Hematopoietic multipotent progenitor cell treated with erythropoietin and hydrocortisone succinate and interleukin-3 and kit ligand, for 17 days (in vitro differentiated cells): ENCODE results near the gene NTPCR.
"Not testable (repeated sequence)": the region's sequence is repeated elsewhere in the genome, so short reads cannot be mapped to it uniquely, and the experiment has no call there.

Experiments used
- DNase-seq: peaks from one replicate; pipeline ENCODE4 v3.0.0-alpha.2; 2015; ENCODE audit warnings: low spot score

Gene NTPCR

DNA sequence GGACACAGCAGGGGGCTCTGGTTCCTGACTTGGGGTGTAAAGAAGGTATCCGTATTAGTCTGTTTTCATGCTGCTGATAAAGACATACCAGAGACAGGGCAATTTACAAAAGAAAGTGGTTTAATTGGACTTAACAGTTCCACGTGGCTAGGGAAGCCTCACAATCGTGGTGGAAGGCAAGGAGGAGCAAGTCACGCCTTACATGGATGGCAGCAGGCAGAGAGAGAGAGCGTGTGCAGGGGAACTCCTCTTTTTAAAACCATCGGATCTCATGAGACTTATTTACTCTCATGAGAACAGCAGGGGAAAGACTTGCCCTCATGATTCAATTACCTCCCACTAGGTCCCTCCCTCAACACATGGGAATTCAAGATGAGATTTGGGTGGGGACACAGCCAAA is 23.2 kb upstream of the NTPCR start:
- not testable (repeated sequence) for DNase-seq

DNA sequence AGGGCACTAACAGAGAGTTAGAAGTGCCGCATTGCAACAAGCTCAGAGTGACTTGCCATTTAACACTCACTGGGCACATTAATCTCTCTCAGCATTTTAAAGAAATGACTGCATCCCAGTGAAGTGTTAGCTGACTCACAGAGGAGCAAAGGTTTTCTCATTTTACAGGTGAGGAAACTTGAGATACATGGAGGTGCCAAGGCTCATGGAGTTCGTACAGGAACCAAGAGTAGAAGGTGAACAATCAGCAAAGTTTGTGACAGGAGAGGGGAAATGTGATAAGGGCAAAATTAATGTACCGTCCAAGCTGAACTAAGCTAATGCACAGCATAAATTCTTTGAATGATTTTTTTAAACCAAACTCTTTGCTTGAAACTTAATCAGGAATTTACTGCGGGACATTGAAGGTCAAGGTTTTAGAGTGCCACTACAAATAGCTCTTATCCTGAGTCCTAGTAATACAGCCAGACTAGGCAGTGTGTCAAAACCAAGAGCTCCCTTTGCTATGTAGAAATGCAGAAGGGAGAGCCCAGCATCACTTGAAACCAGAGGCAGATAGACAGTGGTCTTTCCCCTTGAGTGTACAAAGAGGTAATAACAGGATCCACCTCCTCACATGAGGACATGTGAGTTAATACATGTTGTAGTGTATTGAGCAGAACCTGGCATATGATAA is 22.4 kb upstream of the NTPCR start:
- no peak for DNase-seq

DNA sequence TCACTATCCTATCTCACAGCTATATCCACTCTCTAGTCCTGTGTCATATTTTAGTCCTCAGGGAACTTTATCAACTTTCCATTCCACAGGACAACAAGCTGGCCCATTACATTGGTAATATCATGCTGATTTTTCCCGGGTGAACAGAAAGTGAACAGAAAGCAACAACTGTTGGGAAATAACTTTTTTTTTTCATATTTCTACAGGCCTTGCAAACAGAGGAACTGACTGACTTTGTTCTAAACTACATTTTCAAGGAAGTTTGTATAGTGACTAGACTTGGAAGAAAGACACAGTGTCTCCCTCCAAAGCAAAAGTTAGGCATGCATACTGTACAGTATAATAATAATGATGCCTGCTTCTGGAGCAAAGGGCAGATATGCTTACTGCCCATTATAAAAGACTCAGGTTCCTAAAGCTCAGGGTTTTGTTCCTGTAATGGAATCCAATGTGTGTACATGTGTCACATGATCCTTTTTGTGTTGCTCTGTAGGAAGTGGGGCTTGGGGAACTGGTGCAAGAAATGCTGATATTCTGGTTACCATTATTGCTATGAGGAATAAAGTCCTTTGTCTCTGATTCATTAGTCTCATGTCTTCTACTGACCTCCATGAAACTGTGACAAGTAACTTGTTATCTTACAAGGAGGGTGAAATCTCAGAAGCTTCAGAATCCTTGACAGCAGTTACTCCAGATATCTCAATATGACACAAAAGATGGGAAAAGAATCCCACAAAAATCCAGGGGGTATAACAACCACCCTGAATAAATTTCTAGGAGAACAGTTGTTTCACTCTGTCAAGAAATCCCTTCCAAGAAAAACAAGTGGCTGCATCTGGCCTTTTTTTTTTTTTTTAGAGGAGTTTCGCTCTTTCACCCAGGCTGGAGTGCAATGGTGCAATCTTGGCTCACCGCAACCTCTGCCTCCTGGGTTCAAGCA is 17.7 kb upstream of the NTPCR start:
- no peak for DNase-seq

DNA sequence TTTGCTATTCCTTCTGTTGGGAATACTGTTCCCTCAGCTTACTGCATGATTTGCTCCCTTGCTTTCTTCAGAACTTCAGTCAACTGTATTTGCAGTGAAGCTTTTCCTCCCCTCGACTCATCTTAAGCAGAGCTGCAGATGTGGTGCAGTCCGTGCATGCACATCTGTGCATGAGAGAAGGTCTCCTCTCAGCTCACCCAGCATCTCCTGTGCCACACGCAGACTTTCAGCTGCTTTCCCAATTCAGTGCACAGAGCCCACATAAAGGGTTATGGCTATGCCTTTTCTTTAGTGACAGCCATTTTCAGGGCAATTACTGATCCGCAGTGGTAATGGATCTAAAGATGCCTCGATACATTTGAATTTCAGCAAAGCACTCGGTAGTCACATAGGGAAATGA is 13.5 kb upstream of the NTPCR start:
- DNase-seq = no peak

DNA sequence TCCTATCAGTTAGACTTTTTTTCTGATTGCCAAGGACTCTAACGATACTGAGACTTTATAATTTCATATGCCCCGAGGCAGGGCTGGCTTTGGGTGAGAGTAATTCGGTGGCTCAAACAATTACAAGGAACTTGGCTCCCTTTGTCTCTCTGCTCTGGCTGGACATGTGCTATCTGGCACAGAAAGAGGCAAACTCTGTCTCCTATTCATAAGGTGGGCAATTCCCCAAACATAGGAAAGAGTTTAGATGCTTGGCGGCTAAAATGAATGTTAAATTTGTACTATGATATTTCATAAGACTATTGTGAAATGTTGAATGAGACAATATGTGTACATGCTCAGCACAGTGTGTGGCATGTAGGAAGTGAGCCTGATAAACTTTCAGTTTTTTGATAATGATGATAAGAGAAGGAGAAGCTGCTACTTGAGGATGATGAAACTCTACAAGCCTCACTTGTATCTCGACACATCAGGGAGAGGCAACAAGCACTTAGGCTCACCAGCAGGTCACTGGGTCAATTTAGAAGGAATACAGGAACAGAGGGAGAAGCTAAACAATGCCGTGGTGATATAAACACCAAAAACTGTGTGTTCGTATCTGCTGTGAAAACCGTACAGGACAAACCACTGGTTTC is 12.6 kb upstream of the NTPCR start:
- DNase-seq = no peak

DNA sequence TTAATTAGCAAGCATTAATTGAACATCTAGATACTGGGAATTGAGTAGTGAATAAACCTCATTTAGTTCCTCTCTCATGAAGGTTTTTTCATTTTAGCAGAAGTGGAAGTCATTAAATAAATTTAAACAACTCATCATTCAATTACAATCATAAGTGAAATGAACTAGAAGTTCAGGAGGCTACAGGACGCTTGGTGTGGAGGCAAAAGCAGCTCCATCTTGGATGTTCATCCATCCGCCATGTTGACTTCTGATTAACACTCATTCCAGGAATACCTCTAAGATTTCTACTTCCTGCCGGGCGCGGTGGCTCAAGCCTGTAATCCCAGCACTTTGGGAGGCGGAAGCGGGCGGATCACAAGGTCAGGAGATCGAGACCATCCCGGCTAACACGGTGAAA is 11.5 kb upstream of the NTPCR start:
- DNase-seq = no peak

GRCh38 chr1:232939748-232940147 is 10.7 kb upstream of the NTPCR start:
- no peak for DNase-seq

DNA sequence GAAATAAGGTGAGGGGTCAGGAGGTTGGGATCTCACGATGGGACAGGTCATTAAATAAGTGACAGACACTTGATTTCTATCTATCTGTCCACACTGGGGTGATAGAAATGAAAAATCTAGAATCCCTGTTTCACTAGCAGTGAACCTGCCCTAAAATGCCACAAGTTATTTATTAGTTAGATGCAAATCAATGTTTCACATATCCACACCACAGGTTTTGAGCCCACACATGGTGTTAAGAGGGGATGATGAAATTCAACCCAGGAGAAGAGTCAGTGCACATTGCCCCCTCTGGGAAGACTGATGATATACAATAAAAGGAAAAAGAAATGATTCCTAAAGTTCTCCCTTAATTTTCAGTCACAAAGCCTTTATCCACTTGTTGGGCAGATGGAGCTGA is 10.1 kb upstream of the NTPCR start:
- no peak for DNase-seq

DNA sequence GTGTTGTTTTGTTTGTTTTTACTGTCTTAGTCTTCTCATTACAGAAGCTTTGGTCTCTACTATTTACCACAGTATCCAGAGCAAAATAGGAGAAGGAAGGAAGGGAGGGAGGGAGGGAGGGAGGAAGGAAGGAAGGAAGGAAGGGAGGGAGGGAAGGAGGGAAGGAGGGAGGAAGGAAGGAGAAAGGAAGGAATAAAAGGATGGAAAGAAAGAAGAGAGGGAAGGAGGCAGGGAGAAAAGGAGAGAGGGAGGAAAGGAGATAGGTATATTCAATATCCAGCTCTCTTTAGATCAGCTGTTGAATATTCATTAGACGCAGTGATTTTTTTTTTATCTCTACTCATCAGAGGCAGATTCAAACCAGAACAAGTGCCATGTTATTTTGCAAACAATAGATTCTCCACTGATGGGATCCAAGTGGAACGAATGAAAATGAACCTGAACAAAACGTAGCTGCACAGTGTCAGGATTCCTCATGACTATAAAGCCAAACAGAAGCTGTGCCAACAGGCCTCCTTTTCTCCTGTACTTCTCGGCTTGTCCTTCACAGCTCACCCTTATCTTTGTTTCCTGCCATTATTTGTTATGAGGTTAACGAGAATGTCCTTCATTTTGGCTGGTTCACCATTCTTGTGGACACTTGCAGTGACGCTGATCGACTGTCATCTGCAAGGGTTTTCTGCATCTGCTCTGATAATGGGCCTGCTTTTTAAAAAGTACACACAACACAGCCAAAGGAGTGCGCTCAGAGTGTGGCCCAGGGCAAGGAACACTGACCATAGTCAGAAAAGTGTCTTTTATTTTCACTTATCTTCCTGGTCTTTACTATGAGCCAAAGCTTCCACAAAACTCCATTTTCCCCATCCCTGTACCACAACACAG is 7.8 kb upstream of the NTPCR start:
- DNase-seq = no peak

- no peak for DNase-seq
Observed at GRCh38 chr1:232943679-232944252, 6.6 kb upstream of the NTPCR start.

DNA sequence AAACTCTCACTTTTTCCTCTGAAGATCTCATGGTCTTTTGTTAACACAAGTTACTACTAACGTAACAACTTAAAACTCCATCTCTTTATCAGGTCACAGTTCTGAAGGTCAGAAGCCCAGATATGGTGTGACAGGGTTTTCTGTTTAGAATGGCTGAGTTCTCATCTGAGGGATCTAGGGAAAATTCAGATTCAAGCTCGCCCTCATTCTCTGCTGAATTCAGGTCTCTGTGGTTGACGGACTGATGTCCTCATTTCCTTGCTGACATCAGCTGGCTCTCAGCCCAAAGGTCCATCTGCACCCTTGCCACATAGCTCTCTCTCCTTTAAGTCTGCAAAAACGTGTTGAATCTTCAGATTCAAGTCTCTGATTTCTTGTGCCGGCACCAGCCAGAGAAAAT is 6.1 kb upstream of the NTPCR start:
- DNase-seq = no peak

DNA sequence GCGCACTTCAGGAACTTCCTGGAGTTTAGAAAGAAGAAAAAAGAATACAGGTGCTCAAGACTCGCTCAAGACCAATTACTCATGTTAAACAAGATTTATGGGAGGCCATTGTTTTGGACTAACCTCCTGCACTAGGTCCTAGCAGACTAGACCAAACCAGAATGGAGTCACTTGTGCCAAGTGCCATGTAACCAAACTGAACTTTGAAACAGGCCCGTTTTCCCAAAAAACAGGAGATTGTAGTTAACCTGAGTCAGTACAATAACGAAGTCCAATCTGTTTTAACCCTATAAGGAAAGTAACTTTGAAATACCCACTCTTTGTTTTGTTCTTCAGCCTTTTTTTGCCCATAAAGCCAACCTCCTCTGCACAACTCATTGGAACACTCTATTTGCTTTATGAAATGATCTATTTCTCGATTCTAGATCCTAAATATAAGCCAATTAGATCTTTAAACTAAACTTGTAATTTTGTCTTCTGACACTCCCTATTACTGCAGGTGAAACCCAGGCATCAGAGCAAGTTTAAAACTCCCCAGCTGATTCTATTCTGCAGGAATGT is 695 bp upstream of the NTPCR start:
- DNase-seq = no peak

DNA sequence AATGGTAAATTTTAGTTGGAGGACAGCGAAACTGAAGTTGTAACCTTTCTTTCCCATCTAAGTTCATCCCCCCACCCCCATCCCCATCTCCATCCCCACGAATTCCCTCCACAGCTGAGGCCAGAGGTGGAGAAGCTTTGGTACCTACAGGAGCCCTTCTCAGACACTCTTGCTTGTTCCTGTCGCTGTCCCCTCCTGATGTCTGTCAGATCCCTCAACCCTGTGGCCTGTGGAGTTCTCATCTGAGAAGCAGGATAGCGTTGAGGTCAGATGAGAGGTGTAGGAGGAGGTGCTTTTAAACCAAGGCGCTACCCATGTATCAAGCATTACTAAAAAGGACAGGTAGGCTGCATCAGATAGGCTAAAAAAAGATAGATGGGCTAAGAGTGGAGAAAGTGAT is 769 bp downstream of the NTPCR start:
- DNase-seq = peak; percentile 12

GRCh38 chr1:232951605-232952004 is 1.2 kb downstream of the NTPCR start:
- no peak for DNase-seq

DNA sequence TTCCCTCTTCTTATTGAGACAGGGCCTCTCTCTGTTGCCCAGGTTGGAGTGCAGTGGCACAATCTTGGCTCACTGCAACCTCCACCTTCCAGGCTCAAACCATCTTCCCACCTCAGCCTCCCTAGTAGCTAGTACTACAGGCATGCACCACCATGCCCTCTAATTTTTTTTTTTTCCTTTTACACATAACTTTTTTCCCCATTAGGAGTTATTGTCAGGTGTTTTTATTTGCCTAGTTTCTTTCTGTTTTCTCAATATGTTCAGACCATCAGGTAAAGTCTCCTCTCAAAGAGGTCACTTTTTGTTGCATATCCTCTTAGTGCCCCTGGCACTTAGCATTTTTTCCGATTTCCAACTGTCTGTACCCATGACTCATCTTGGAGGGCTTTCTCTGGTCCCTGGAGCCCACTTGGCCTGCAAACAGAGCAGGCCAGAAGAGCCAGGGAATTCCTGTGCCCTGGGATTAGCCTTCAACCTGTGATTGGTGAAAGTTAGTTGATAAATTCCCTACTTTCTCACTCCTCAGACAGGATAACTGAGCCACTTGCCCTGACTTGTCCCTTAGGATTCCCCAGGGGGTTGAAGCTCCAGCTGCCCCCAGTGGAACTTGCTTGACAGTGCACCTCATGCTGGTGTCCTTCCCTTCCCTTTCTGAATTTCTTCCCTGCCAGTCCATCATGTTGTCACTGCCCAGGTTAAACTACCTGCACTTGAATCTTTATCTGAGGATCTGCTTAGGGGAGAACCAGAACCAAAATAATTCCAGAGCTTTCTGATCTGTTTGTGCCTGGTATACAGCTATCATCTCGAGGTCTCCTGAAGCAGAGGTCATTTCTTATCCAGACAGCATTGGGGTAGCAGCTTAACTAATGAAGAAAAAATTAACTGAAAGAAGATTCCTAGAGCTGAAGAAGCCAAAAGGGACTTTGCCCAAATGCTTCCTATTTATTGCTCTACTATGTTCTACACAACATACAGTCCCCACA is 2.4 kb downstream of the NTPCR start:
- peak; percentile 28 for DNase-seq

- DNase-seq = no peak
Observed at GRCh38 chr1:232954594-232955365, 4.4 kb downstream of the NTPCR start.

DNA sequence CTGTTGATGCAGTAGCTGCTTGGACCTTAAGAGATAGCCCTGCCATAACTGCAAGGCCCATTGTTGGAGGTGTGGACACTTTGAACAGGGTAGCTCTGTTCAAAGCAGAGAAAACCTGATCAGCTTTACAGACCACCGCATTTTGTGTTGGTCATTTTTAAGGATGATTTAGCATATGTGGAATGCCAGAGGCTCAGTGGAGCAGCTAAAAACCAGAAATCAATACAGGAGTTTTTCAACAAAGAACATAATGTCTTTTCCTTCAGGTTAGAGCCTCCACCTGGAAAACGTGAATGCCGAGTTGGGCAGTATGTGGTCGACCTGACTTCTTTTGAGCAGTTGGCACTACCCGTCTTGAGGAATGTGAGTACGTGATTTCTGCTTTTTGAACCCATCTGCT is 5.7 kb downstream of the NTPCR start:
- DNase-seq = no peak

GRCh38 chr1:232958067-232958466 is 7.7 kb downstream of the NTPCR start:
- DNase-seq = no peak
